Upper lobe of left lung (tissue), 4 donors: Measurements from ENCODE around the gene CADPS.

Experiments used
- POLR2A ChIP-seq, 4 donors: fragments of 450-650 bp; IDR thresholded peaks; one replicate each; pipeline ENCODE4 v1.5.1; 2016 to 2017; ENCODE audit warnings: antibody characterized with exemption in 4 of 4, mild to moderate bottlenecking in 2 of 4
- TF ChIP-seq, protein P1 (sequence below), 6 experiments: fragments of 450-650 bp in 4 of 6; fragments of 200-600 bp in 2 of 6; sonication (generic) in 2 of 6; IDR thresholded peaks; one replicate each; pipeline ENCODE4 v1.5.1; 2016 to 2019; ENCODE audit warnings: antibody characterized with exemption in 6 of 6

DNA sequence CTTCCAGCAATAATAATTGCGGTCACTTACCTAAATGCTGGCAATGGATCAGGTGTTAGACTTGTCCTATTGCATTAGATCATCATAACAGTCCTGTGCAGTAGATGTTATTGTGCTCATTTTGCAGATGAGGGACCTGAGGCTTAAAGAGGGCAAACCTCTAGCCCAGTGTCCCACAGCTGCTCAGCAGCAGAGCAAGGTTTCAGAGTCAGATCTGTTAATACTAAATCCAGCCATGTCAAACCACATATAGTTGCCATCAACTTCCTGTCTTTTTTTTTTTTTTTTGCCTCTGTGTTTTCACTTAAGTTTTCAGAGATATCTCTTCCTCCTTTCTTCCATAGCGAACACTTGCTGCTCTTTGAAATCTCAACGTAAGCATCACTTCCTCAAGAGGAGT is 514.0 kb downstream of the CADPS start:
- TF ChIP-seq, protein P1, sequence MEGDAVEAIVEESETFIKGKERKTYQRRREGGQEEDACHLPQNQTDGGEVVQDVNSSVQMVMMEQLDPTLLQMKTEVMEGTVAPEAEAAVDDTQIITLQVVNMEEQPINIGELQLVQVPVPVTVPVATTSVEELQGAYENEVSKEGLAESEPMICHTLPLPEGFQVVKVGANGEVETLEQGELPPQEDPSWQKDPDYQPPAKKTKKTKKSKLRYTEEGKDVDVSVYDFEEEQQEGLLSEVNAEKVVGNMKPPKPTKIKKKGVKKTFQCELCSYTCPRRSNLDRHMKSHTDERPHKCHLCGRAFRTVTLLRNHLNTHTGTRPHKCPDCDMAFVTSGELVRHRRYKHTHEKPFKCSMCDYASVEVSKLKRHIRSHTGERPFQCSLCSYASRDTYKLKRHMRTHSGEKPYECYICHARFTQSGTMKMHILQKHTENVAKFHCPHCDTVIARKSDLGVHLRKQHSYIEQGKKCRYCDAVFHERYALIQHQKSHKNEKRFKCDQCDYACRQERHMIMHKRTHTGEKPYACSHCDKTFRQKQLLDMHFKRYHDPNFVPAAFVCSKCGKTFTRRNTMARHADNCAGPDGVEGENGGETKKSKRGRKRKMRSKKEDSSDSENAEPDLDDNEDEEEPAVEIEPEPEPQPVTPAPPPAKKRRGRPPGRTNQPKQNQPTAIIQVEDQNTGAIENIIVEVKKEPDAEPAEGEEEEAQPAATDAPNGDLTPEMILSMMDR (IDR thresholded peaks at IDR 0.05), result no peak
- TF ChIP-seq POLR2A (IDR thresholded peaks at IDR 0.05), result no peak
